ENCODE data around the gene PHRF1. TPM values are rescaled to one million over a fixed set of nuclear protein-coding genes. Genes with fewer than 3 reads are reported as not detected.

The PHRF1 gene
- total RNA-seq, 4 donors from 2014 or later = 18.3 to 31.0 (median 19.3) TPM

DNA sequence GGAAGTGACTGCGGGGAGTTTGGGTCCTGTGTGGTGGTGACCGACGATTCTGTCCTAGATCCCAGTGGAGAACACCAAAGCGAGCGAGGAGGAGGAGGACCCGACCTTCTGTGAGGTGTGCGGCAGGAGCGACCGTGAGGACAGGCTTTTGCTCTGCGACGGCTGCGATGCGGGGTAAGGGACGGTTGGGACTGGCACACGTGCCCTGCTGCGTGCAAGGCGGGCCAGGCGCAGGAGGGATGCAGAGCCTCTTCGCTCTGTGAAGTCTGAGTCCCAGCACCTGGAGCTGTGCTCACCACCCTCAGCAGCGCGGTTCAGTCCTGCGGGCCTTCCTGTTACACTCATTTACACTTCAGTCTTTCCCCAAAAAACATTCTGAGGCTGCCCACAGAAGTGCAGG is 16.2 kb downstream of the PHRF1 start:
- Histone ChIP-seq H3K27ac (no peak overlapping the region), H3K9me3 (no peaks in the 10 kb centered on the region), H3K4me3 (replicated peaks in 1 of 3) (no peak overlapping the region), H3K36me3 (peaks cover 46 to 71% of the 10 kb centered on the region in 2 donors), H3K27me3 (no peaks in the 10 kb centered on the region), H3K4me1 (no peaks in the 10 kb centered on the region)
- no peak for DNase-seq
- no peak for TF ChIP-seq POLR2A (IDR thresholded peaks at IDR 0.05)
- TF ChIP-seq, protein P1, sequence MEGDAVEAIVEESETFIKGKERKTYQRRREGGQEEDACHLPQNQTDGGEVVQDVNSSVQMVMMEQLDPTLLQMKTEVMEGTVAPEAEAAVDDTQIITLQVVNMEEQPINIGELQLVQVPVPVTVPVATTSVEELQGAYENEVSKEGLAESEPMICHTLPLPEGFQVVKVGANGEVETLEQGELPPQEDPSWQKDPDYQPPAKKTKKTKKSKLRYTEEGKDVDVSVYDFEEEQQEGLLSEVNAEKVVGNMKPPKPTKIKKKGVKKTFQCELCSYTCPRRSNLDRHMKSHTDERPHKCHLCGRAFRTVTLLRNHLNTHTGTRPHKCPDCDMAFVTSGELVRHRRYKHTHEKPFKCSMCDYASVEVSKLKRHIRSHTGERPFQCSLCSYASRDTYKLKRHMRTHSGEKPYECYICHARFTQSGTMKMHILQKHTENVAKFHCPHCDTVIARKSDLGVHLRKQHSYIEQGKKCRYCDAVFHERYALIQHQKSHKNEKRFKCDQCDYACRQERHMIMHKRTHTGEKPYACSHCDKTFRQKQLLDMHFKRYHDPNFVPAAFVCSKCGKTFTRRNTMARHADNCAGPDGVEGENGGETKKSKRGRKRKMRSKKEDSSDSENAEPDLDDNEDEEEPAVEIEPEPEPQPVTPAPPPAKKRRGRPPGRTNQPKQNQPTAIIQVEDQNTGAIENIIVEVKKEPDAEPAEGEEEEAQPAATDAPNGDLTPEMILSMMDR (IDR thresholded peaks at IDR 0.05) = no peak
- intact Hi-C loops (cut with DNase I) = no loop called here
- 96 to 98% methylated on average over 22 of the region's 22 CpGs for WGBS, 2 donors

DNA sequence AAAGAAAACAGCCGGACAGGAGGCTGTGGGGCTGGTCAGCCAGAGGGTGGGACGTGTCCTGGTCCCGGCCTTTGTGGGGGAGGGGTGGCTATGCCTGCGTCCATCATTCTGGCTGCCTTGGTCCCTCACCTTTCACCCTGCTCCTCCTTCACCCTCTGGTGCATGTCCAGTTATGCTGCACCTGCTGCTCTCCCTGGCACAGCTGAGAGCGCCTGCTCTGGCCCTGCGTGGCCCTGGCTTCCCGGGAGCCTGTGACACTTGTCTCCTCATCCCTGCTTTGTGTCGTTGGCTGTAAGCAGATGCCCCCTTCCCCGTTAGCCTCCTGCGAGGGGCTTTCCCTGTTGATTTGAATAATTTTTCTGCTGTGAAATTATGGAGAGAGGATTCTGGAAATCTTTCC is 16.6 kb downstream of the PHRF1 start:
- no peak overlapping the region for H3K27ac ChIP-seq
- 96% methylated on average over 10 of the region's 10 CpGs for WGBS, 2 donors
- intact Hi-C loops (cut with DNase I) = no loop called here
- no peak overlapping the region for H3K4me3 ChIP-seq (replicated peaks in 1 of 3)
- H3K27me3 ChIP-seq = no peaks in the 10 kb centered on the region
- DNase-seq = no peak
- H3K9me3 ChIP-seq = no peaks in the 10 kb centered on the region
- H3K36me3 ChIP-seq = peaks cover 49 to 71% of the 10 kb centered on the region in 2 donors
- no peaks in the 10 kb centered on the region for H3K4me1 ChIP-seq
- TF ChIP-seq, protein P1 (IDR thresholded peaks at IDR 0.05) = no peak
- no peak for TF ChIP-seq POLR2A (IDR thresholded peaks at IDR 0.05)

DNA sequence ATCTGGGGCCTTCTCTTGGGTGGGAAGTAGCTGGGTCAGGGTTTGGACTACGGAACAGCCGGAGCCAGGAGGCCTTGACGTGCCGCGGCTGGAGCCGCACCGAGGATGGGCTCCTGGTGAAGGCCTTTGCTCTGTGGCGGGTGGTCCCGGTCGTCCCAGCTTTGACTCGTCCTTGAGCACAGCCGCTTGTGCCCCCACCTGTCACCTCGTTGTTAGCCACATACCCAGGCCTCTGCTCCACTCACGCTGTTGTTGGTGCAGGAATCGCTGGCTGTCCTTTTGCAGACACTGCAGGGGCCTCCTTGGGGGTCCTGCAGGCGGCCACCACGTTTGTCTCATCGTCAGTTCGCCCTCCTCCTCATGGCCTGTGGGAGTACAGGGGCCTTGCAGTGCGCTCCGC is 17.1 kb downstream of the PHRF1 start:
- Histone ChIP-seq H3K4me1 (no peaks in the 10 kb centered on the region), H3K27ac (no peak overlapping the region), H3K4me3 (replicated peaks in 1 of 3) (no peak overlapping the region), H3K9me3 (no peaks in the 10 kb centered on the region), H3K27me3 (no peaks in the 10 kb centered on the region), H3K36me3 (peaks cover 53 to 71% of the 10 kb centered on the region in 2 donors)
- no peak for DNase-seq
- TF ChIP-seq, protein P1 (IDR thresholded peaks at IDR 0.05) = no peak
- TF ChIP-seq POLR2A (IDR thresholded peaks at IDR 0.05) = no peak
- intact Hi-C loops (cut with DNase I) = no loop called here
- 95 to 96% methylated on average over 21 of the region's 21 CpGs for WGBS, 2 donors

DNA sequence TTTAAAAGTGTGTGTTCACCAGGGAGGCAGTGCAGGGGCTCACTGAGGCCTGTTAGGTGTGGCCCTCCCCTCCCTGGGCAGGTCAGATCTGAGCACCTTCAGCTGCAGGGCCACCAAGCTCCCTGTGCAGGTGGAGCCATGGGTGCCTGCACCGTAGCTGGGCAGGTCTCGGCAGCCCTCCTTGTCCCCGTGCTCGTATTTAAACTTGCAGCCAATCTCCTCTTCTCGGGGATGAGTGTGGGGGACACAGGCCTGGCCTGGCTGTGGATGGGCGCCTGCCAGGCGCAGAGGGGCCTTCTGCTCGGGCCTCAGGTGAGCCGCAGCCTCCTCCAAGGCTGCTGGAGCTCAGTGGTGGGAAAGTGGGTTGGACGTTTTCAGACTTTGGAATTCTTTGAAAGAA is 19.1 kb downstream of the PHRF1 start:
- 93 to 96% methylated on average over 6 to 9 of the region's 10 CpGs for WGBS, 2 donors
- Histone ChIP-seq H3K4me1 (no peaks in the 10 kb centered on the region), H3K9me3 (no peaks in the 10 kb centered on the region), H3K36me3 (peaks cover 66 to 78% of the 10 kb centered on the region in 2 donors), H3K27ac (no peak overlapping the region), H3K27me3 (no peaks in the 10 kb centered on the region), H3K4me3 (replicated peaks in 1 of 3) (no peak overlapping the region)
- intact Hi-C loops (cut with DNase I) = no loop called here
- DNase-seq = no peak
- TF ChIP-seq POLR2A (IDR thresholded peaks at IDR 0.05) = no peak
- TF ChIP-seq, protein P1 (IDR thresholded peaks at IDR 0.05) = no peak

DNA sequence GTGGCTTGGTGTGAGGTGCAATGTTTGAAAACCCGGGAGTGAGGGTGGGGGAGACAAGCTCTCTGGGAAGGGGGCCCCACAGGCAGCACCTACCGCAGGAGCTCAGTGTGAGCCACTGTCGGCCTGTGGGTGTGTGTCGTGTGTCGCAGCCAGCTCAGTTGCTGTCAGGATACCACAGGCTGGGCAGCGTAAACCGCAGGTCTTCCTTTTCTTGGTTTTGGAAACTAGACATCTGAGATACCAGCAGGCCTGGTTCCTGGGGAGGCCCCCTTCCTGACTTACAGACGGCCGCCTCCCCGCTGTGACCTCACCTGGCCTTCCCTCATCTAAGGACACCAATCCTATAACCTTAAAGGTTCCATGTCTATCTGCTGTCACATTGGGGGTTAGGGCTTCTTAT is 20.1 kb downstream of the PHRF1 start:
- Histone ChIP-seq H3K27ac (no peak overlapping the region), H3K27me3 (no peaks in the 10 kb centered on the region), H3K4me3 (replicated peaks in 1 of 3) (no peak overlapping the region), H3K4me1 (no peaks in the 10 kb centered on the region), H3K36me3 (peaks cover 68 to 79% of the 10 kb centered on the region in 2 donors), H3K9me3 (no peaks in the 10 kb centered on the region)
- 85 to 95% methylated on average over 9 of the region's 10 CpGs for WGBS, 2 donors
- intact Hi-C loops (cut with DNase I) = no loop called here
- TF ChIP-seq POLR2A (IDR thresholded peaks at IDR 0.05) = no peak
- TF ChIP-seq, protein P1 (IDR thresholded peaks at IDR 0.05) = no peak
- DNase-seq = no peak
